IPS-18c (cell line): ENCODE data around the gene ABCC1.

Experiments
- H3K4me3 ChIP-seq: 2 replicates; pipeline ENCODE4 v1.7.0; 2013; ENCODE audit warnings: low read depth, mild to moderate bottlenecking, low read length, moderate library complexity; ENCODE audit not compliant: insufficient read depth
- H3K9me3 ChIP-seq: one replicate; pipeline ENCODE4 v1.6.1; 2013; ENCODE audit warnings: mild to moderate bottlenecking, low read length, moderate library complexity; ENCODE audit not compliant: control insufficient read depth, insufficient read depth

Gene ABCC1

DNA sequence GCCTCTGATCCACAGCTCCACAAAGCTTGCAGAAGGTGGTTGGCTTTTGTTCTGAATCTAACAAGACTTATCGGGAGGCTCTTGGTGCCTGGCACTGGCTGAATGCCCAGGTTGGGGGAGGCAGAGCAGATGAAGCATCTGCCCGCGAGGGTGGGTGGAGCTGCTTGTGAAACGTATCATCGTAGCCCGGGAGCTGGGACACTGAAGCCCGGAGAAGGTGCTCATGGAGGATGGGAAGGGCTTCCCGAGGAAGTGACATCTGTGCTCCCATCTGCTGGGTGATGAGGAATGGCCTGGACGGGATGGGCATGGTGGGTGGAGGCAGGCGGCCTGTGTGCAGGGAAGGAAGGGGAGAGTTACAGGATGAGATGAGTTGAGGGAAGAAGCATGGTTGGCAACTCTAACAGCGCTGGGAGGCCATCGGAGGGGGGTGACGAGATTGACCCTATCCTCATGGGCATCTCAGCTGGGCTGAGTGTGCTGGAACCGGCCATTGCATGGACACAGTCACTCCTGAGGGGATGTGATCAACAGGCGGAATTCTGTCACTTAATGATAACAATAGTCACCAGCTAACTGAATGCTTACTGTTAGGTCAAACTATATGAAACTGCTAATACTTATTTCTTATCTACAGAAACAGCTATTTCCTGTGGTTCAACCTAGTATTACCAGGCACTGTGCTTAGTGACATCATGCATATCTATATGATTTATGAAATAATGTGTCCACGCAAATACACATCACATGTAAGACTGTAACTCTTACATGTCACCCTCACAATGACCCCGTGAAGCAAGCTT, 171.2 kb downstream of the ABCC1 start:
- H3K9me3 ChIP-seq = no peaks in the 10 kb centered on the region

DNA sequence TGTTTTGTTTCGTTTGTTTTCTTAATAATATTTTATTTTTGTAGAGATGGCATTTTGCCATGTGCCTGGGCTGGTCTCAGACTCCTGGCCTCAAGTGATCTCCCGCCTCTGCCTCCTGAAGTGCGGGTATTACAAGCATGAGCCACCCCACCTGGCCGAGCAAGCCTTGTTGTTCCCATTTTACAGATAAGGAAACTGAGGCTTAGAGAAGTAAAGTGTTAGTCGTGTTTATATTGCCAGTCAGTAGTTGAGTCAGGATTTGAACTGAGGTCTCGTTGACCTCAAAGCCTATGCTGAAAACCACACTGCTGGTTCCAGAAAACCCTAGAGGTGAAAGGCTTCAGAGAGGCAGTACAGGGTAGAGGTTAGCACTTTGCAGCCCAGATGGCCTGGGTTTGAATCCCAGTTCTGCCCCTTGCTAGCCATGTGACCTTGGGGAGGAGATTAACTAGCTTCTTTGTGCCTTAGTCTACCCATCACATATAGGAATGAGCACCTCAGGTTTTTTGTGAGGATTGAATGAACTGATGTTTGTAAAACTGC, 171.8 kb downstream of the ABCC1 start:
- no peaks in the 10 kb centered on the region for H3K9me3 ChIP-seq

More for the DNA sequence above, 171.2 kb downstream of the ABCC1 start:
- H3K4me3 ChIP-seq = no peak overlapping the region

DNA sequence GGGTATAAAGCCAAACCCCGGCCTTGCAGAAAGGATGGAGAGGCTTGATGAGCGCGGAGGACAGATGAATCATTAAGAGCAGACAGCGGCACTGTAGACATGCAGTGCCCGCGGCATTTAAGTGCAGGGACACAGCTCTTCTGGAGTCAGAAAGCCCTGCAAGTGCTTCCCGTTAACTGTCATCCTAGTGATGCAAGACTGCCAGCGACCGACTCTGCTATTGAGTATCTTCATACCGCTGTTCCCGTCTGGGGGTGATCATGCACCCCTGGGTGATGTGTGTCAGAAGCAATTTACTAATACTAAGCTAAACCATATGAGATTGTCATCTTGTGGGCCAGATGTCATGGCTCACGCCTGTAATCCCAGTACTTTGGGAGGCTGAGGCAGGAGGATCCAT, 172.8 kb downstream of the ABCC1 start:
- no peak overlapping the region for H3K4me3 ChIP-seq

More for the DNA sequence above, 171.8 kb downstream of the ABCC1 start:
- no peak overlapping the region for H3K4me3 ChIP-seq

DNA sequence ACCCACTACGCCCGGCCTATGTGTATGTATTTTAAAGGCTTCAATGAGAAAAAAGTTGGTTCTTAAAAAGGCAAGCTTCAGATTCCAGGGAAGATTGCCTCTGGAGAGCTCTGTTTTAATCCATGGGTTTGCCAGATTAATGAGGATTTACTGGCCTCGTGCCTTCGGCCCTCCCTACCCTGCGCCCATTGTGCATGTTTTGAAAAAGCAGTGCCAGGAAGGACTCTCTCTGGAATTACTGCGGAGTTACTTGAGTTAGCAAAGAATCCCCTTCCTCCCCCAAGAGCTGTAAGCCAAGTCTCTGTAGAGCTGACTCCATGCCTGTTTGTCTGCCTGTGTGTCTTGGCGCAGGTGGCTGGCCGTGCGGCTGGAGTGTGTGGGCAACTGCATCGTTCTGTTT, 175.0 kb downstream of the ABCC1 start:
- Histone ChIP-seq H3K4me3 (no peak overlapping the region), H3K9me3 (no peaks in the 10 kb centered on the region)

More for the DNA sequence above, 172.8 kb downstream of the ABCC1 start:
- H3K9me3 ChIP-seq = no peaks in the 10 kb centered on the region

DNA sequence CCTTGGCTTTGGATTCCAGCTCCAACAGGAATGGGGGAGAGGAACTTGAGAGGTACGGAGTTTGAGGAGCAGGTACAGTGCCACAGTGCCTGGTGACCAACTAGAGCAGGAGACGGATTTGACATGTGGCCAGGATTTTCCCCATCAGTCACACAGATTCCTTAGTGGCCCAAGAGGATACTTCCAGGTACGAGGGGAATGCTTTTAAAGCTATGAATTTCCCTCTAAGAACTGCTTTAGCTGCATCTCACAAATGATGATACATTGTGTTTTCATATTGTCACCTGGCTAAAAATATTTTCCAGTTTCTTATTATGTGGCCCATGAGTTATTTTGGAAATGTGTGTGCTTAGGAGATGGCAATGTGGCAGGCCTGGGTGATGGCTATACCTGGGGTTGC, 175.6 kb downstream of the ABCC1 start:
- H3K9me3 ChIP-seq = no peaks in the 10 kb centered on the region
- H3K4me3 ChIP-seq = no peak overlapping the region

DNA sequence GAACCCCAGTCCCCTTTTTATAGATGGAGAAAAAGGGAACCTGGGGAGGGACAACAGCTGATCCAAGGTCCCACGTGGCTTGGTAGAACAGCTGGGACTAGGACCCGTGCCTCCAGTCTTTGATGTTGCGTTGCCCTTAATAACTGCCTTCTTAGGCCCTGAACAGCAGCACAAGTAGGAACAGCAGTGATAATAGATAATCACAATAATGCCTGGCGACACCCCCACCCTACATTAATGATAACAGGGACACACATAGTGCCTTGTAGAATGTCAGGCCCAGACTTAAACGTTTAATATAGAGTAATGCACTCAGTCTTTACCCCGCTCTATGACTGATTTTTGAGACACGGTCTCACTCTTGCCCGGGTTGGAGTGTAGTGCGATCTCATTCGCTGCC, 177.5 kb downstream of the ABCC1 start:
- Histone ChIP-seq H3K4me3 (no peak overlapping the region), H3K9me3 (no peaks in the 10 kb centered on the region)

DNA sequence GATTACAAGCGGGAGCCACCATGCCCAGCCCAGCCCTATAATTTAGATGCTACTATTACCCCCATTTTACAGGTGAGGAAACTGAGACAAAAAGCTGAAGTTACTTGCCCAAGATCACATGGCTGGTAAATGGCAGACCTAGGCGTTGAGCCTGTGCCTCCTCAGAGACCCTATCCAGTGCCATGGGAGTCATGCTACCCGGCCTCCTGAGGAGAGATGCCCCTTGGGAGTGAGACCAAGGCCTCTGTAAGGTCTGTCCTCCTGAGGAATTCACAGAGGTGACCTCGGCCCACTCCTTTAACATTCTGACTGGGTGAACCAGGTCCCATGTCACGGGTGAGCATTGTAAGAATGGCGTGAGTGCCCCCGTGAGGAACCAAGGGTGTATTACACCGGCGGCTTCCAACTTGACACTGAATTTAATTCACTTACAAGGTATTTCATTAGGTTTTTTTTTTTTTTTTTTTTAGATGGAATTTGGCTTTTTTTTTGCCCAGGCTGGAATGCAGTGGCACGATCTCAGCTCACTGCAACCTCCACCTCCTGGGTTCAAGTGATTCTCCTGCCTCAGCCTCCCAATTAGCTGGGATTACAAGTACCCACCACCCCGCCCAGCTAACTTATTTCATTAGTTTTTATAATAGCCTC, 178.2 kb downstream of the ABCC1 start:
- Histone ChIP-seq H3K9me3 (no peaks in the 10 kb centered on the region), H3K4me3 (no peak overlapping the region)

DNA sequence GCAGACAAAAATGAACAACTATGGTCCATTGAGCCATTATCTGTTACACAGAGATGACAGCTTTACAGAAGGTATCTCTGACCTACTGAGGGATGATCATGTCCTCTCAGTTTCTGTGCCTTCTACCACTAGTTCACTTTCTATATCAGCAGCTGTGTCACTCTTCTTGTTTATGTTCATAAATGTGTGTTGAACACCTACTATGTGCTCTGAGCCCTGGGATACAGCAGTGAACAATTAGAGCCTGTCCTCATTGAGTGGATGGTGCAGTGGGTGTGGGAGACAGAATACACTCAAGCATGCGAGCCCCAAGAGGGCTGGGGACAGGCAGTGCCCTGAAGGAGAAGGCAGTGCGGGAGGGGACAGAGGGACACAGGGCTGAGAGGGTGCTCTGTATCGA, 181.8 kb downstream of the ABCC1 start:
- Histone ChIP-seq H3K9me3 (no peaks in the 10 kb centered on the region), H3K4me3 (no peak overlapping the region)

DNA sequence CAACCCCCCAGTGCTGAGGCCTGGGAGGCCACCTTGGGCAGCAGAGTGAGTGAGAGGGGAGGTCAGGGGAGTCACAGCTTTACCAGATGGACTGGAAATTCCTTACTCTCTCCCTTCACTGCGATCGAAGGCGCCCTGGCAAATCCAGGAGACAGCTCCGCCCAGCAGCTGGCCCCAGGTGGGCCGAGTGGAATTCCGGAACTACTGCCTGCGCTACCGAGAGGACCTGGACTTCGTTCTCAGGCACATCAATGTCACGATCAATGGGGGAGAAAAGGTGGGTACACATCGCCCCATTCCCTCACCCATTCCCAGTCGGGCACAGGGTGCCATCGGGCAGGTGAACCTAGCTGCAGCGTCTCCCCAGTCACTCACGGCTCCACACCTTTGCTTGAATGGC, 182.2 kb downstream of the ABCC1 start:
- H3K4me3 ChIP-seq = no peak overlapping the region
- H3K9me3 ChIP-seq = no peaks in the 10 kb centered on the region

DNA sequence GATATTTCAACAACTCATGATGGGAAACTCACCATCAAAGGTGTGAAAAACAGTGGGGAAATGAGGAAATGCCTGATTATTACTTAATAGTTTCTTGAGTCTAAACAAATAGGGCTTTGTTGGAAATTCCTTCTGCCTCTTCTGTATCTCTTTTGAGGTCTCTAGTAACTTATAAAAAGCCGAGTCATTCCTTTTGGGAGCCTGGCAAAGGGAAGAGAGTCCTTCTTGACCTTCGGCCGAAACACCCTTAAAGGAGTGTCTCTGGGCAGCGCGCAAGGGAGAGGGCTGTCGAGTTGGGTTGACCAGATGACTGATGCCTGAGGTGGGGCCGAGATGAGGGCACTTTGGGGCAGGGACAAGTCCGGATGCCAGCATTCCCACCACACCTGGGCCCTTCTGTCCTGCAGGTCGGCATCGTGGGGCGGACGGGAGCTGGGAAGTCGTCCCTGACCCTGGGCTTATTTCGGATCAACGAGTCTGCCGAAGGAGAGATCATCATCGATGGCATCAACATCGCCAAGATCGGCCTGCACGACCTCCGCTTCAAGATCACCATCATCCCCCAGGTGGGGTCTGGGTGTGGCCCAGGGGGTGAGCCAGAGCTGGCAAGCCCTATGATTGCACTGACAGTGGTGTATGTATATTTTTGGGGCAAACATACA, 184.7 kb downstream of the ABCC1 start:
- Histone ChIP-seq H3K4me3 (no peak overlapping the region), H3K9me3 (no peaks in the 10 kb centered on the region)

DNA sequence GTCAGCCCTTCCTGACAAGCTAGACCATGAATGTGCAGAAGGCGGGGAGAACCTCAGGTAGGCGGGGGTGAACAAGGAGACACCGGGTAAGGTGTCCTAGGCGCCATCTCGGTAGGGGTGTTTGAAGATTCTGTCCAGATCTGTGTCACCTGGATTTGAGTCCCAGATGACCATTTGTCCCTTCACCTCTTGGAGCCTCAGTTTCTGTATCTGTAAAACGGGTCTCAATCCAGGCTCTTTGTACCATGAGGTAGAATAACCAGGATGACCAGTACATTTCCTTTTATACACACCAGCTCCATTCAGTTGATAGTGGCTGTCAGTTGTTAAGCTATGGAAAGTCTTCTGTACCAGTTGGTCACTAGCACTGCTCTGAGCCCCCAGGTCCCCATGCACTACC, 187.2 kb downstream of the ABCC1 start:
- Histone ChIP-seq H3K4me3 (no peak overlapping the region), H3K9me3 (no peaks in the 10 kb centered on the region)

DNA sequence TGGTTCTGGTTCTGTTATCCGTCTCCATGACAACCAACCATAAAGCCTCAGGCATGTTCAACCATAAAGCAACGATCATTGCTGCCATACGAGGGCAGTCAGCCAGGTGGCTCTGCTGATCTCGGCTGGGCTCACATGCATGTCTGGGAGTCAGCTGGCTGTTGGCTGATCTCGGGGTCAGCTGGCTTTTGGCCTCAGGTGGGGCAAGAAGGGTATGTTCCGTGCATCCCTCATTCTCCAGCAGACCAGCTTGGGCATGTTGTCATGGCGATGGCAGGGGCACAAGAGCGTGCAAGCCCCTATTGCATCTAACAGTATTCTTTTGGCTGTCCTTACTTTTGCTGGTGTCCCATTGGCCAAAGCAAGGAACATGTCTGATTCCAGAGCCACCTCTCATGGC, 187.7 kb downstream of the ABCC1 start:
- Histone ChIP-seq H3K4me3 (no peak overlapping the region), H3K9me3 (no peaks in the 10 kb centered on the region)

DNA sequence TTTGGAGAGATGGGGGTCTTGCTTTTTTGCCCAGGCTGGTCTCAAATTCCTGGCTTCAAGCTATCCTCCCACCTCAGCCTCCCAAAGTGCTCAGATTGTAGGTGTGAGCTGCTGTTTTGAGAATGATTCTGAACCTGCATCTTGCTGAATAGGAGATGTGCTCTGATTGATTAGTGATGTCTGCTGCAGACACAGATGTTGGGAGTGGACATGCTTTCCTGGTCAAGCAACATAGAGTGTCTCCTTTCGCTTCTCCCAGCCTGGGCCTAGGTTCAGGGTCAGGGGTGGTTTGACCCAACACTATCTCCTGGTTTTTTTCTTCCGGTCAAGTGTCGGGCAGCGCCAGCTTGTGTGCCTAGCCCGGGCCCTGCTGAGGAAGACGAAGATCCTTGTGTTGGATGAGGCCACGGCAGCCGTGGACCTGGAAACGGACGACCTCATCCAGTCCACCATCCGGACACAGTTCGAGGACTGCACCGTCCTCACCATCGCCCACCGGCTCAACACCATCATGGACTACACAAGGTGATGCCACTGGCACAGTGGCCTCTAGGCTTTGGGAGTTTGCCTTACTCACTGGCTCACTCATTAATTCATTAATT, 188.7 kb downstream of the ABCC1 start:
- Histone ChIP-seq H3K9me3 (no peaks in the 10 kb centered on the region), H3K4me3 (no peak overlapping the region)

DNA sequence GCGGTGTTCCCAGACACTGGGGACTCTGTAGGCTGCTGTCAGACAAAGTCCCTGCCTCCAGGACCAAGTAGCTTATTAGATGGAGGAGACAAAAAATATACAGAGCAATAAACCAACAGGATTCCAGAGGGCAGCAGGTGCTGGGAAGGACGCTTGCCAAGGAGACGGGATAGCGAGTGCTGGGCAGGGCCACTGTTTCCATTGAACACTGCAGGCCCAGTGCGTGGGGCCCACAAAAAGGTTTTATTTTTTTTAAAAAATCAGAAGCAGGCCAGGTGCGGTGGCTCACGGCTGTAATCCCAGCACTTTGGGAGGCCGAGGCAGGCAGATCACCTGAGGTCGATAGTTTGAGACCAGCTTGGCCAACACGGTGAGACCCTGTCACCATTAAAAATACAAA, 189.6 kb downstream of the ABCC1 start:
- Histone ChIP-seq H3K9me3 (no peaks in the 10 kb centered on the region), H3K4me3 (no peak overlapping the region)

DNA sequence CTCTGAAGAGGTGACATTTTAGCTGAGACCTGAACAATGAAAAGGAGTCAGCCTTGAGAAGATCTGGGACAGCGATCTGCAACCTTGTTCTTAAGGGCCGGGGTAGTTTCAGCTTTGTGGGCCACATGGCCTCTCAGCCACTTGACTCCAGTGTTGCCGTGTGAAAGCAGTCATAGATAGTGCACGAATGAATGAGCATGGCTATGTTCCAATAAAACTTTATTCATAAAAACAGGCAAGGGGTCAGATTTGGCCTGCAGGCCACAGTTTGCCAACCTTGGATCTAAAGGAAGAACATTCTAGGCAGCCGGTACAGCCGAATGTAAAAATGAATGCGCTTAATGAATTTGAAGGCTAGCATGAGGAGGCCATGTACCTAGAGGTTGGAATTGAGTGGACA, 190.4 kb downstream of the ABCC1 start:
- Histone ChIP-seq H3K4me3 (no peak overlapping the region), H3K9me3 (no peaks in the 10 kb centered on the region)

DNA sequence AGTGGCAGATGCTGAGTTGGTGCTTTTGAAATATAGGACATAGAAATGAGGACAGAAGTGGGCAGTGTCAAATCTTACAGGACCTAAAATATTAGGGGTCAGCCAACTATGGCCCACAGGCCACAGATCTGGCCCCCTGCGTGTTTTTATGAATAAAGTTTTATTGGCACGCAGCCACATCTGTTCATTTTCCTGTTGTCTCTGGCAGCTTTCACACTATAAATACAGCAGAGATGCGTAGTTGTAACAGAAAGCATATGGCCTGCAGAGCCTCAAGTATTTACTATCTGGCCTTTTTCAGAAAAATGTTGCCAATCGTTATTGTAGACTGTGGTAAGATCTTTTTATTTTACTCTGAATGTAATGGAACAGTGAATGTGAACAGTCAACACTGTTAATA, 191.1 kb downstream of the ABCC1 start:
- H3K4me3 ChIP-seq = no peak overlapping the region
- H3K9me3 ChIP-seq = no peaks in the 10 kb centered on the region

DNA sequence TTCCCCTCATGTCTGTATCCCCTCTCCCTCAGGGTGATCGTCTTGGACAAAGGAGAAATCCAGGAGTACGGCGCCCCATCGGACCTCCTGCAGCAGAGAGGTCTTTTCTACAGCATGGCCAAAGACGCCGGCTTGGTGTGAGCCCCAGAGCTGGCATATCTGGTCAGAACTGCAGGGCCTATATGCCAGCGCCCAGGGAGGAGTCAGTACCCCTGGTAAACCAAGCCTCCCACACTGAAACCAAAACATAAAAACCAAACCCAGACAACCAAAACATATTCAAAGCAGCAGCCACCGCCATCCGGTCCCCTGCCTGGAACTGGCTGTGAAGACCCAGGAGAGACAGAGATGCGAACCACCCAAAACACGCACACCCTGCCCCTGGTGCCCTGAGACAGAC, 191.7 kb downstream of the ABCC1 start:
- Histone ChIP-seq H3K4me3 (no peak overlapping the region), H3K9me3 (no peaks in the 10 kb centered on the region)
